ENCODE data around the gene SAV1. TPM values are rescaled to one million over a fixed set of nuclear protein-coding genes. Genes with fewer than 3 reads are reported as not detected.

SAV1 gene
- total and polyA plus RNA-seq, 10 of the 15 experiments (the other 5 are each of a cell fraction or from before 2014, with no cell fraction given) = 10.1 to 29.1 (median 20.4) TPM

GRCh38 chr14:50598765-50599164 is 69.3 kb downstream of the SAV1 start:
- no peaks in the 10 kb centered on the region for H3K27me3 ChIP-seq (replicated peaks in 1 of 2; ENCODE audit: control insufficient read depth in 2 of 2, insufficient read depth in 2 of 2, low read length in 1 of 2)
- ChIA-PET POLR2A (interaction anchor here (1.0 kb wide), 1 partner anchor 224 kb away, joined by 5 read pairs; no protein-coding TSS in a partner anchor), RAD21 (ENCODE audit: unreplicated experiment) (interaction anchor here (0.9 to 2.6 kb wide), 5 partner anchors 116 to 261 kb away, joined by 3 to 16 read pairs (median 4); no protein-coding TSS in a partner anchor), SMC1A (ENCODE audit: uncharacterized antibody, unreplicated experiment) (interaction anchor here (0.7 to 3.1 kb wide), 9 partner anchors 30 to 261 kb away, joined by 3 to 14 read pairs (median 3); no protein-coding TSS in a partner anchor), CTCF (interaction anchor here (0.8 to 3.1 kb wide), 9 partner anchors 11 to 262 kb away, joined by 3 to 52 read pairs (median 5); no protein-coding TSS in a partner anchor)
- no peak overlapping the region for H2AFZ ChIP-seq (ENCODE audit: control insufficient read depth, low read depth, low read length)
- DNase-seq (ENCODE audit: low read depth, low spot score) (no peak), ATAC-seq (no peak), FAIRE-seq (no peak)
- in situ Hi-C loops (cut with MboI) = no loop called here
- no peaks in the 10 kb centered on the region for H3K36me3 ChIP-seq (ENCODE audit: control insufficient read depth in 2 of 2, insufficient read depth in 2 of 2, low read length in 1 of 2)
- H3K9ac ChIP-seq (ENCODE audit: control insufficient read depth, insufficient read depth, low read length) = no peak overlapping the region
- H3K27ac ChIP-seq (ENCODE audit: control insufficient read depth, insufficient read depth) = no peak overlapping the region
- no peaks in the 10 kb centered on the region for H3K4me1 ChIP-seq (ENCODE audit: control insufficient read depth, insufficient read depth, low read length)
- BruUV-seq (replicated peaks) = no TSS peak
- intact Hi-C loops (cut with micrococcal nuclease; ENCODE audit: unreplicated experiment) = no loop called here
- no peak overlapping the region for H3K4me2 ChIP-seq (ENCODE audit: control insufficient read depth, insufficient read depth)
- no peak overlapping the region for H3K4me3 ChIP-seq
- TF ChIP-seq JUNB (IDR thresholded peaks at IDR 0.05) = no peak
- no peak for TF ChIP-seq NR2C1 (IDR thresholded peaks at IDR 0.05)
- TF ChIP-seq ATF2 (IDR thresholded peaks at IDR 0.05; ENCODE audit: low read length) = no peak
- no peak for TF ChIP-seq WRNIP1 (IDR thresholded peaks at IDR 0.05; ENCODE audit: borderline replicate concordance, low read depth, low read length)
- no peak for TF ChIP-seq DPF2 (IDR thresholded peaks at IDR 0.05)
- TF ChIP-seq MAX (IDR thresholded peaks at IDR 0.05; ENCODE audit: low read depth, low read length) = no peak
- TF ChIP-seq RB1 (IDR thresholded peaks at IDR 0.05; ENCODE audit: borderline replicate concordance) = no peak
- no peak for TF ChIP-seq RAD21 (IDR thresholded peaks at IDR 0.05; ENCODE audit: insufficient read depth, low read depth, low read length)
- no peak for TF ChIP-seq MYC (IDR thresholded peaks at IDR 0.05; ENCODE audit: insufficient read depth, insufficient read length, insufficient replicate concordance, low read length, severe bottlenecking)
- no peak for TF ChIP-seq KAT2A (conservative IDR thresholded peaks at IDR 0.05; ENCODE audit: control insufficient read depth, low read depth, low read length)
- TF ChIP-seq CBFB (IDR thresholded peaks at IDR 0.05; ENCODE audit: low read depth) = no peak
- TF ChIP-seq RBBP5 (conservative IDR thresholded peaks at IDR 0.05) = no peak
- no peak for TF ChIP-seq FOXM1 (IDR thresholded peaks at IDR 0.05; ENCODE audit: low read depth, low read length)
- TF ChIP-seq SIX5 (IDR thresholded peaks at IDR 0.05; ENCODE audit: low read depth, low read length, severe bottlenecking) = no peak
- TF ChIP-seq MEF2B (IDR thresholded peaks at IDR 0.05; ENCODE audit: partially characterized antibody, poor library complexity, severe bottlenecking) = no peak
- TF ChIP-seq RELA (IDR thresholded peaks at IDR 0.05; ENCODE audit: borderline replicate concordance, partially characterized antibody) = no peak
- no peak for TF ChIP-seq TCF7 (IDR thresholded peaks at IDR 0.05; ENCODE audit: borderline replicate concordance)
- no peak for TF ChIP-seq CBX5 (IDR thresholded peaks at IDR 0.05; ENCODE audit: low read depth)
- no peaks in the 10 kb centered on the region for H3K79me2 ChIP-seq (ENCODE audit: control insufficient read depth, insufficient read depth, low read length)
- no peaks in the 10 kb centered on the region for H4K20me1 ChIP-seq (ENCODE audit: control insufficient read depth, insufficient read depth)
- no peaks in the 10 kb centered on the region for H3K9me3 ChIP-seq (replicated peaks; ENCODE audit: control insufficient read depth, insufficient read depth, low read length)

Data from GM12878 (cell line).